ENCODE measurements around the gene CDHR5.

Gene CDHR5

GRCh38 chr11:608791-609251 is 15.9 kb downstream of the CDHR5 start:
- DNase-seq: no peak

GRCh38 chr11:607971-608659 is 16.6 kb downstream of the CDHR5 start:
- DNase-seq: no peak

GRCh38 chr11:607020-607780 is 17.6 kb downstream of the CDHR5 start:
- DNase-seq: no peak

- no peak for DNase-seq
Observed at GRCh38 chr11:606245-606644, 18.5 kb downstream of the CDHR5 start.

DNA sequence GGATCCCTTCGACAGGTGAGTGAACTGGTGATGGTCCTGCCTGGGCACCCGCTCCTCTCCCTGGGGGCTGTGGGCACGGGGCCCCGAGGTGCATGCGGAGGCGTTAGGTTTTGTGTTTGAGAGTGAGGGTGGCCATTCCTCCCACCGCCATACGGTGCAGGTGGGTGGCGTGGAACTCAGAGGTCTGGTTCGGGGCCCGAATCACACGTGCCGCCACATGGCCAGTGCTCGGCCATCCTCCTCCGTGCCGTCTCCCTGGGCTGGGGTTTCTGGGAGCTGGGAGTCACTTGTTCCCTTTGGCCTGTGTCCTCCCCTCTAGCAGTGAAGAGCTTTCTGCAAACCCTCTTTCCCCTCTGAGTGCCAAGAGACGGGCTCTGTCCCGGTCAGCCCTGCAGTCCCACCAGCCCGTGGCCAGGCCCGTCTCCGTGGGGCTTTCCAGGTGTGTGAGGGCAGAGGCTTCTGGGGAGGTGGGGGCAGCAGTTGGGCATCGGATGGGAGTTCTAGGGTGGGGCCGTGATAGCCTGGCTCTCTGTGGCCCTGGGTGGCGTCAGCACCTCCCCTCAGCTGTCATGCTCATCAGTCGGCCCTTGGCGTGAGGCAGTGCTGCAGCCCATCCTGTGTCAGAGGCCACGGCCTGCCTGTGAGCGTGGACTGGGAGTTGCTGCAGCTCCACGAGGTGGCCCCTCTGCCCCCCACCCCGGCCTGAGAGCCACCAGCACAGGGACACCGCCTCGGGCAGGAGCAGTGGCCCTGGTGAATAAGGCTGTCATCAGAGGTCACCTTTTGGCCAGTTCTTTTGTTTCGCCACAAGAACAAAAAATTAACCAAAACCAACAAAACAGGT is 19.2 kb downstream of the CDHR5 start:
- no peak for DNase-seq

DNA sequence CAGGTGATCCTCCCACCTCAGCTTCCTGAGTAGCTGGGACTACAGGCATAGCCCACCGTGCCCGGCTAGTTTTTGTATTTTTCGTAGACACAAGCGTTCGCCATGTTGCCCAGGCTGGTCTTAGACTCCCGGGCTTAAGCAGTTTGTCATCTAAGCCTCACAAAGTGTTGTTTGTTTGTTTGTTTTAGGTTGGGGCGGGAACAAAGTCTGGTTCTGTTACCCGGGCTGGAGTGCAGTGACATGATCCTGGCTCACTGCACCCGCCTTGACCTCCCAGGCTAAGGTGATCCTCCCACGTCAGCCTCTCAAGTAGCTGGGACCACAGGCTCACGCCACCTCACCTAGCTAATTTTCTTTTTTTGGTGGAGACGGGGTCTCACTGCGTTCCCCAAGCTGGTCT is 21.6 kb downstream of the CDHR5 start:
- no peak for DNase-seq

GRCh38 chr11:601573-602245 is 23.0 kb downstream of the CDHR5 start:
- no peak for DNase-seq

GRCh38 chr11:598005-598680 is 26.6 kb downstream of the CDHR5 start:
- DNase-seq: no peak

GRCh38 chr11:597166-597725 is 27.5 kb downstream of the CDHR5 start:
- no peak for DNase-seq

DNA sequence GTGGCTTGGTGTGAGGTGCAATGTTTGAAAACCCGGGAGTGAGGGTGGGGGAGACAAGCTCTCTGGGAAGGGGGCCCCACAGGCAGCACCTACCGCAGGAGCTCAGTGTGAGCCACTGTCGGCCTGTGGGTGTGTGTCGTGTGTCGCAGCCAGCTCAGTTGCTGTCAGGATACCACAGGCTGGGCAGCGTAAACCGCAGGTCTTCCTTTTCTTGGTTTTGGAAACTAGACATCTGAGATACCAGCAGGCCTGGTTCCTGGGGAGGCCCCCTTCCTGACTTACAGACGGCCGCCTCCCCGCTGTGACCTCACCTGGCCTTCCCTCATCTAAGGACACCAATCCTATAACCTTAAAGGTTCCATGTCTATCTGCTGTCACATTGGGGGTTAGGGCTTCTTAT is 28.4 kb downstream of the CDHR5 start:
- DNase-seq: no peak

DNA sequence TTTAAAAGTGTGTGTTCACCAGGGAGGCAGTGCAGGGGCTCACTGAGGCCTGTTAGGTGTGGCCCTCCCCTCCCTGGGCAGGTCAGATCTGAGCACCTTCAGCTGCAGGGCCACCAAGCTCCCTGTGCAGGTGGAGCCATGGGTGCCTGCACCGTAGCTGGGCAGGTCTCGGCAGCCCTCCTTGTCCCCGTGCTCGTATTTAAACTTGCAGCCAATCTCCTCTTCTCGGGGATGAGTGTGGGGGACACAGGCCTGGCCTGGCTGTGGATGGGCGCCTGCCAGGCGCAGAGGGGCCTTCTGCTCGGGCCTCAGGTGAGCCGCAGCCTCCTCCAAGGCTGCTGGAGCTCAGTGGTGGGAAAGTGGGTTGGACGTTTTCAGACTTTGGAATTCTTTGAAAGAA is 29.4 kb downstream of the CDHR5 start:
- DNase-seq: no peak

- DNase-seq: no peak
Observed at GRCh38 chr11:593347-593746, 31.4 kb downstream of the CDHR5 start.

GRCh38 chr11:592918-593317 is 31.8 kb downstream of the CDHR5 start:
- no peak for DNase-seq

GRCh38 chr11:592501-592900 is 32.3 kb downstream of the CDHR5 start:
- DNase-seq: no peak

DNA sequence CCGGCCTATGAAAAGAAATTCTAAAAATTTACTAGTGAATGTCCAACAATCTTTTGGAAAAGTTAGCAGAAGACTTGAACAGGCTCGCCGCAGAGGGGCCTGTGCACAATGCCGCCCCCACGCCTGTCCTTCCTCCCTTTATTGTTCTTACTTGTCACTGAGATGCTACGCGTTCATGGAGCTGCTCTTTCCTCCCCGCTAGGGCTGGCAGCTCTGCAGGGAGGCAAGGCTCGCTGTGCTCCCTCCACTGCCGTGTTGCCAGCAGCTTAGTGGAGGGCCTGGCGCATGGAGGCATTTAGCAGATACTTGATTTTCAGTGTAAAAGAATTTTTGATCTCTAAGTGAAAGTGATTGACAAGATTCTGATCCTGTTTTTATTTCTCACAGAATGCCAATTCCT is 33.8 kb downstream of the CDHR5 start:
- DNase-seq: no peak

DNA sequence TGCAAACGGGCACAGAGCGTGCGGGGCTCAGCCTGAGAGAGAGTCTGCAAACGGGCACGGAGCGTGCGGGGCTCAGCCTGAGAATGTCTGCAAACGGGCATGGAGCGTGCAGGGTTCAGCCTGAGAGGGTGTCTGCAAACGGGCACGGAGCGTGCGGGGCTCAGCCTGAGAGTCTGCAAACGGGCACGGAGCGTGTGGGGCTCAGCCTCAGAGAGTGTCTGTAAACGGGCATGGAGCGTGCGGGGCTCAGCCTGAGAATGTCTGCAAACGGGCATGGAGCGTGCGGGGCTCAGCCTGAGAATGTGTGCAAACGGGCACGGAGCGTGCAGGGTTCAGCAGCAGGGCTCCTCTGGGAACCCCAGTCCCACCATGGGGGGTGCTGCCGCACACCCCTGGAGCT is 35.0 kb downstream of the CDHR5 start:
- no peak for DNase-seq

DNA sequence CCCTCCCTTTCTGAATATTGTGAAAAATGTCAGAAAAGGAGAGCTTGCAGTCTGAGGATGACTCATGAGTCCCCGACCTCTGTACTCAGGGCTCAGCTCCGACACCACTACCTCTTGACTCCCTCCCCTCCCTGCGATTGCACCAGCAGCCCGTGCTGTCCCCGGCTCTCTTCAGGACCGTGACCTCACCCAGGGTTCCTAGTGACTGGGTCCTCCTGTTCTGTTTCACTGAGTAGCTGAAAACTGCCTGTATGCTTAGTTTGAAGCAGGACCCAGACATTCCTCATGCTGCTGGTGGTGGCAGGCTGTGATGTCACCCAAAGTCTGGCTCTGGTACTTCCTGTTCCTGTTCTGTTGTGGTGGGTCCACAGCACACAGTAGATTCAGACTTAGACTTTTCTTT is 36.8 kb downstream of the CDHR5 start:
- no peak for DNase-seq

- DNase-seq: no peak
Observed at GRCh38 chr11:587546-587945, 37.2 kb downstream of the CDHR5 start.

DNA sequence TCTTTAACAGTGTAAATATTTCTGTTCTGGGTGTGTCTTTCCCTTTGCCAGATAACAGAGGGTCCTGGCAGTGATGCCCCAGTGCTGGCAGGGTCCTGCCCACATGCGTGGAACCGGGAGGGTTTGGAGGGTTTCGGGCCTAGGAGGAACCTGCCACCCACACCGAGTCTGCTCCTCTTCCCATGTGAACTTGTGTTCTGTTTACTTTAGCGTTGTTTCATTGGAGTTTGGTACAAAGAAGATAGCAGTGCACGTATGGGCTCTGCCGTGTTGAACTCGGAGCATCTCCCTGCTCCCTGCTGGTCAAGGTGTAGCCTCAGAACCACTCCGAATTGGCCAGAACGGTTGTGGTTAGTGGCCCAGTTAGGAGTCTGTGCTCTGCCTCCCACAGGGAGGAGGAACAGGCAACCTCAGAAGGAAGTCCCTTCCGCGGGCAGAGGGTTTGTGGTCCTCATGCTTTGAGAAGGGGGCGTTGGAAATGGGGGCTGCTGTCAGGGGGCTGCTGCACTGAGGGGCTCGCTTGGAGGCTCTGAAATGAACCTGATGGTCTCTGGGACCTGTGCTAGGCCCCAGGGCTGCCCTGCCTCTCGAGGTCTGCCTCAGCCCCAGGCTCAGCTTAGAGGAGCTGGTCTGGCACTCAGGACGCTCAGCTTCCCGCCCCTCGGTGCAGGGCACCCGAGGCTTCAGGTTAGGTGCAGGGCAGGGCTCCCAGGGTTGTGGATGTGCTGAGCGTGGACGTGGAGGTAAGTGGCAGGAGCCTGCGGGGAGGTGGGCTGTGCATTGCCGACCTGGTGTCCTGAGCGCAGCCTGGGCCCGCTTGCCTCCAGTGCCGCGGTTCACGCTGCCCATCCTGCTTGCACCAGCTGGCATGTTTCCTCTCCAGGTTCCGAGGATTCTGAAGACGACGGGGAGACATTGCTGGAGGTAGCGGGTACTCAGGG is 38.1 kb downstream of the CDHR5 start:
- no peak for DNase-seq

GRCh38 chr11:584287-584686 is 40.5 kb downstream of the CDHR5 start:
- no peak for DNase-seq

- DNase-seq: no peak
Observed at GRCh38 chr11:581752-582151, 43.0 kb downstream of the CDHR5 start.
